ENCODE measurements around the gene UCK1.
"Not testable (repeated sequence)": the region's sequence is repeated elsewhere in the genome, so short reads cannot be mapped to it uniquely, and the experiment has no call there.

The UCK1 gene

DNA sequence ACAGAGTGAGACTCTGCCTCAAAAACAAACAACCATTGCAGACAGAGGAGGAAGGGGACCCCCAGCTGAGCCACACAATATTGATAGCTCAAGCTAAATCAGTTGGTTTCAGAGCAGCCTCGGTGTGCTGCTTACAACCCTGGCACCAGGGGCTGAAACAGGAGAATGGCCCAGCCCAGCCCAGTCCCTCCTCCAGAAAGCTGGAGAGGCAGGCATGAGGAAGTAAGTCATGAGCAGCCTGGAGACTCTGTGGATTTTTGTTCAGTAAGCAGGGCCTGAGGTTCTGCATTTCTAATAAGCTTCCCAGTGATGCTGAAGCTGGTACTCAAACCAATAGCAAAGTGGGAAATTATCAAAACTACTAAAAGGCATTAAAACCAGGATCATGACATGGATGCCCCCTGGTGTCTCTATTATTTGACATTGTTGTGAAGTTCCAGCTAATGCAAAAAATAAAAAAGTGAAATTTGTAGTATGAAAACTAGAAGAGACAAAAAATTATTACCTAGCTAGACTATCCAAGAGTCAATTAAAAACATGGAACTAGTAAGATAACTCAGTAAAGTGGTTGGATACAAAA, 28.4 kb upstream of the UCK1 start:
- no peaks in the 10 kb centered on the region for H3K9me3 Mint-ChIP-seq (ENCODE audit: low read depth)
- H3K36me3 Mint-ChIP-seq, result peaks cover 3% of the 10 kb centered on the region
- no peak overlapping the region for H3K27ac Mint-ChIP-seq
- H3K4me3 Mint-ChIP-seq, result no peak overlapping the region
- peaks cover 2% of the 10 kb centered on the region for H3K4me1 Mint-ChIP-seq (ENCODE audit: low read depth)
- peaks cover 6% of the 10 kb centered on the region for H3K27me3 Mint-ChIP-seq

DNA sequence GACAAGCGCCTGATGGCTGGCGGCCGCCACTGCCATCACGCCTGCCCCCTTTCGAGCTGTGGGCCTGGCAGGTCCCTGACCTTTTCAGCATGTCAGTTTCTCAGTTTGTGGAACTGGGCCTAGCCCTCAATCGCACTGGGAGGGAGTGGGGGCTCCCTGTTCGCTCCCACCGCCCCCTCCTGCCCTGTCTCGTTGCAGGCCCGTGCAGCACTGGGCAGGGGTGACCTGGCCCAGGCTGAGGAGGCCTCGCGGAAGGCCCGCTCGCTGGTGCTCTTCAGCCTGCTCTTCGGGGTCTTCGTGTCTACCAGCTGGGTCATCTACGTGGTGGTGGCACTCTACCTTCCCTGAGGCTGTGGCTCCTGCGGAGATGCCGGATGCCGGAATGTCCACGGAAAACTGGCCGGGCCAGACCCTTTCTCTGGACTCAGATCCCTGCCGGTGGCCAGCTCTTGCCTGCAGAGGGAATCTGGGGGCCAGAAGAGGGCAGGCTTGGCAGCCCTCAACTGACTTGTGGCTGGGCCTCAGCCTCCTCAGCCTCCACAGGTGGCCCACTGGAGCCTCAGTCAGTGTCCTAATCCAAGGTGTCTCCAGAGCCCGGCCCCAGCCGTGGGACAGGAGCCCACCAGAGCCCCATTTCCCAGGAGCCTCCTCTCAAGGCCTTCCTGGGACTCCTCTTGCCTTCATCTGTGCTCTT, 26.9 kb upstream of the UCK1 start:
- peaks cover 4% of the 10 kb centered on the region for H3K4me1 Mint-ChIP-seq (ENCODE audit: low read depth)
- H3K4me3 Mint-ChIP-seq, result no peak overlapping the region
- H3K27me3 Mint-ChIP-seq, result peaks cover 12% of the 10 kb centered on the region
- no peak overlapping the region for H3K27ac Mint-ChIP-seq
- peaks cover 3% of the 10 kb centered on the region for H3K36me3 Mint-ChIP-seq
- no peaks in the 10 kb centered on the region for H3K9me3 Mint-ChIP-seq (ENCODE audit: low read depth)

DNA sequence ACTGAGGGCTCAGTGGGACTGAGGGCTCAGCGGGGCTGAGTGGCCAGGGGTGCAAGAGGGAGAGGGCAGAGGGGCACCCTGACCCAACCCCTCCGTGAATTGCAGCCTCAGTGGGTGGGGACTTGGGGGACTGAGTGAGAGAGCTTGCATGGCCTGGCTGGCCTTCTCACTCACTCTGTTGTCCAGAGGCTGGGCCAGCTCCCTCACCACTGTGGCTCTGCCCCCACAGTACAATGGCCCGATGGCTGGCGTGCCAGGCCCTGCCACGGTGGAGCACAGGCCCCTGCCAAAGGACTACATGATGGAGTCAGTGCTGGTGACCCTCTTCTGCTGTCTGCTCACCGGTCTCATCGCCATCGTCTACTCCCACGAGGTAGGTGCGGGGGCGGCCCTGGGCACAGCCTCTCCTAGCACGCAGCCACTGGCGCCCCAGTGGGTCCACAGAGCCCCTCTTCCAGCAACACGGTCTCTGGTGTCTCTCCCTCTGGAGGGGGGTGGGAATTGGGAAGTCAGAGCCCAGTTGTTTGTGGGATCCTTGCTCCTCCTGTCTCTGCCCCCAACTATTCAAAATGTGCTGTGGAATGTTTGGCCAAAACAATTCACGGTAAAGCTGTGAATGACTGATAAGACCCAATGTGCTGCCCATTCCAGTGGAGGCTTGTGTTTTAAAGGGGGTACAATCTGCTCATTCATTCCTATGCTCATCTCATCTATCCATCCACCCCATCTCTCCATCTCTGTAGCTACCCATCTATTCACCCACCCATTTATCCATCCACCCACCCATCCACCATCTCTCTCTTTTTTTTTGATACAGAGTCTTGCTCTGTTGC, 25.0 kb upstream of the UCK1 start:
- H3K27me3 Mint-ChIP-seq, result peaks cover 15% of the 10 kb centered on the region
- H3K4me1 Mint-ChIP-seq (ENCODE audit: low read depth), result peaks cover 4% of the 10 kb centered on the region
- no peak overlapping the region for H3K27ac Mint-ChIP-seq
- H3K4me3 Mint-ChIP-seq, result no peak overlapping the region
- no peaks in the 10 kb centered on the region for H3K9me3 Mint-ChIP-seq (ENCODE audit: low read depth)
- peaks cover 3% of the 10 kb centered on the region for H3K36me3 Mint-ChIP-seq

DNA sequence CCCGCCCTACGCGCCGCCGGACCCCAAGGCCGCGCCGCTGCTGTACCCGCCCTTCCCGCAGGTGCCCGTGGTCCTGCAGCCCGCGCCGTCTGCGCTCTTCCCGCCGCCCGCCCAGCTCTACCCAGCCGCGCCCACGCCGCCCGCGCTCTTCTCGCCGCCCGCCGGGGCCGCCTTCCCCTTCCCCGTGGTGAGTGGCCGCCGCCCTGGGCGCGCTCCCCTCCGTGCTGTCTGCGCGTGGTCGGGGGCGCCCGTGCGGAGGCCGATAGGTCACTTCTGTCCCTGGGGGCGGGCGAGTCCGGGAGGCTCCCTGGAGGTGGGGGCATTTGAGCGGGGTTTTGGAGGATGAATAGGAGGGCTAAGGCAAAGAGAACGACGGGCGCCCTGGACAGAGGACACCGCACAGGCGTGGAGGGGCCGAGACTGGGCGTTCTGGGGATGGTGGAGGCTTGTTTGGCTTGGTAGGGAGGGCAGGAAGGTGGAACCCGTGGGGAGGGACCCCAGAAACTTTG, 23.8 kb upstream of the UCK1 start:
- H3K4me3 Mint-ChIP-seq, result peak overlapping the region; percentile 56
- H3K36me3 Mint-ChIP-seq, result peaks cover 3% of the 10 kb centered on the region
- H3K4me1 Mint-ChIP-seq (ENCODE audit: low read depth), result peaks cover 4% of the 10 kb centered on the region

DNA sequence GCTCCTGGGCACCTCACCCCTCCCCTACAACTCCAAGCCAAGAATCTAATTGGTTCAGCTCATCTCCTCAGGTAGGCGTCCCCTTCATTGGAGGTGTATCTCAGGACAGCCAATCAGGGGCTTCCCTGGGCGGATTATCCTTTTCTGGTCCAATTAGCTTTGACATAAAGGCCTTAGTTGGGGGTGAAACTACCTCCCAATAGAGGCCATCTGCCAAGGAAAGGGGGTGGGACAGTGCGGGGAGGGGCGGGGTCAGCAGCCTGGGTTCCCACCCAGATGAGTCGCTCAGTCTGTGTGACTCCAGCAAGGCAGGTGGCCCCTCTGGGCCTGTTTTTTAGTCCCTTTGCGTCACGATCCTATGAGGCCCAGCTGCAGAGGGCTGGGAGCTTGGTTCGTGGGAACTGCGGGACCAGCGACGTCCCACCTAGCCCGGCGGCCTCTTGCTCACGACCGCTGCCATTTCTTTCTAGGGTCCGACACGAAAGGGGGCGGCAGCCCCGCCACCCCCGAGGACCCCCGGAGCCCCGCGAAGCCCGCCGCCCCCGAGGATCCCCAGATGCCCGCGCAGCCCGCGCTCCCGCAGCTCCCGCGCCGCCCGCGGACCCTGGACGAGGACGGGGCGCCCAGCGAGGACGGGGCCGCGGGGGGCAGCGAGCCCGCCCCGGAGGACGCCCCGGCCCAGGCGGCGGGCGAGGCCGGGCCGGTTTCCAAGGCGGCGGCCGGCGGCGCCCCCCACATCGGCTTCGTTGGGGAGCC, 23.2 kb upstream of the UCK1 start:
- H3K4me3 Mint-ChIP-seq, result no peak overlapping the region
- H3K4me1 Mint-ChIP-seq (ENCODE audit: low read depth), result peaks cover 4% of the 10 kb centered on the region
- no peak overlapping the region for H3K27ac Mint-ChIP-seq
- H3K27me3 Mint-ChIP-seq, result peaks cover 25% of the 10 kb centered on the region
- no peaks in the 10 kb centered on the region for H3K9me3 Mint-ChIP-seq (ENCODE audit: low read depth)
- H3K36me3 Mint-ChIP-seq, result peaks cover 3% of the 10 kb centered on the region

More for the DNA sequence above, 23.8 kb upstream of the UCK1 start:
- Mint-ChIP-seq H3K27me3 (peaks cover 20% of the 10 kb centered on the region), H3K27ac (no peak overlapping the region), H3K9me3 (ENCODE audit: low read depth) (no peaks in the 10 kb centered on the region)

DNA sequence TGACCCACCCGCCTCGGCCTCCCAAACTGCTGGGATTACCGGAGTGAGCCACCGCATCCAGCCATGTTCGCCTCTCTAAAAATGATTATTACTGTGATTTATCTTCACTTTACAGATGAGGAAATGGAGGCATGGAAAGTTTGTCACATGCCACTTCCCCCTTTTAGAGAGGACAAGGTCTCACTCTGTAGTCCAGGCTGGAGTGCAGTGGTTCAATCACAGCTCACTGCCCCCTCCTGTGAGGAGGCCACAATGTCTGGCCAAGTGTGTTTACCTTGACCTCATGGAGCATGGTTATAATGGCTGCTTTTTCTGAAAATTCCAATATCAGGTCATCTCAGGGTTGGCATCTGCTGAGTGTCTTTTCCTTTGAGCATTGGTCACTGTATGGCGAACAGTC, 21.0 kb upstream of the UCK1 start:
- H3K4me1 Mint-ChIP-seq (ENCODE audit: low read depth), result peaks cover 13% of the 10 kb centered on the region
- no peaks in the 10 kb centered on the region for H3K9me3 Mint-ChIP-seq (ENCODE audit: low read depth)

DNA sequence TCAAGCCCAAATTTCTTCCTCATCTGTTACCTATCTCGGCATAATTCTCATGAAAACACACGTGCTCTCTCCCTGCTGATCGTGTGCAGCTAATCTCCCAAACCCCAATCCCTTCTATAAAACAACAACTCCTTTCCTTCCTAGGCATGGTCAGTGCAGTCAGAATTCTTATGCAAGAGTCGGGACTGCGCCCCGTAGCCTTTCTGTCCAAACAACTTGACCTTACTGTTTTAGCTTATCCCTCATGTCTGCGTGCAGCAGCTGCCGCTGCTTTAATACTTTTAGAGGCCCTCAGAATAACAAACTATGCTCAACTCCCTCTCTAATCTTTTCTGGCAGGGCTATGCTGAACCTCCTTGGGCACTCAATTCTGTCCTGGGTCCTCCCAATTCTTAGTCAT, 19.4 kb upstream of the UCK1 start:
- not testable (repeated sequence) for H3K36me3 Mint-ChIP-seq; H3K9me3 Mint-ChIP-seq (ENCODE audit: low read depth); H3K27ac Mint-ChIP-seq; H3K4me3 Mint-ChIP-seq
- peaks cover 43% of the 10 kb centered on the region for H3K27me3 Mint-ChIP-seq
- H3K4me1 Mint-ChIP-seq (ENCODE audit: low read depth), result peaks cover 19% of the 10 kb centered on the region

More for the DNA sequence above, 21.0 kb upstream of the UCK1 start:
- no peak overlapping the region for H3K4me3 Mint-ChIP-seq
- H3K36me3 Mint-ChIP-seq, result peaks cover 5% of the 10 kb centered on the region
- peaks cover 46% of the 10 kb centered on the region for H3K27me3 Mint-ChIP-seq
- H3K27ac Mint-ChIP-seq, result no peak overlapping the region

DNA sequence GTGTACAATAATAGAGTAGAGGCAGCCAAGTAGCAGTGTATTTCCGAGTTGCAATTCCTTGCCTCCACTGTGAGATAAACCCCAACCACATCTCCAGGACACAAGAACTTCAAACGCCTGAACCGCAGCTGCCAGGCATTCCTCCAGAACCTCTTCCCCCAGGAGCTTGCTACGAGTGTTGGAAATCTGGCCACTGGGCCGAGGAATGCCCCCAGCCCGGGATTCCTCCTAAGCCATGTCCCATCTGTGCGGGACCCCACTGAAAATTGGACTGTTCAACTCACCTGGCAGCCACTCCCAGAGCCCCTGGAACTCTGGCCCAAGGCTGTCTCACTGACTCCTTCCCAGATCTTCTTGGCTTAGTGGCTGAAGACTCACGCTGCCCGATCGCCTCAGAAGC, 18.1 kb upstream of the UCK1 start:
- not testable (repeated sequence) for H3K9me3 Mint-ChIP-seq (ENCODE audit: low read depth); H3K27ac Mint-ChIP-seq; H3K36me3 Mint-ChIP-seq
- peaks cover 17% of the 10 kb centered on the region for H3K4me1 Mint-ChIP-seq (ENCODE audit: low read depth)
- H3K4me3 Mint-ChIP-seq, result peak overlapping the region; percentile 2
- H3K27me3 Mint-ChIP-seq, result peaks cover 40% of the 10 kb centered on the region

DNA sequence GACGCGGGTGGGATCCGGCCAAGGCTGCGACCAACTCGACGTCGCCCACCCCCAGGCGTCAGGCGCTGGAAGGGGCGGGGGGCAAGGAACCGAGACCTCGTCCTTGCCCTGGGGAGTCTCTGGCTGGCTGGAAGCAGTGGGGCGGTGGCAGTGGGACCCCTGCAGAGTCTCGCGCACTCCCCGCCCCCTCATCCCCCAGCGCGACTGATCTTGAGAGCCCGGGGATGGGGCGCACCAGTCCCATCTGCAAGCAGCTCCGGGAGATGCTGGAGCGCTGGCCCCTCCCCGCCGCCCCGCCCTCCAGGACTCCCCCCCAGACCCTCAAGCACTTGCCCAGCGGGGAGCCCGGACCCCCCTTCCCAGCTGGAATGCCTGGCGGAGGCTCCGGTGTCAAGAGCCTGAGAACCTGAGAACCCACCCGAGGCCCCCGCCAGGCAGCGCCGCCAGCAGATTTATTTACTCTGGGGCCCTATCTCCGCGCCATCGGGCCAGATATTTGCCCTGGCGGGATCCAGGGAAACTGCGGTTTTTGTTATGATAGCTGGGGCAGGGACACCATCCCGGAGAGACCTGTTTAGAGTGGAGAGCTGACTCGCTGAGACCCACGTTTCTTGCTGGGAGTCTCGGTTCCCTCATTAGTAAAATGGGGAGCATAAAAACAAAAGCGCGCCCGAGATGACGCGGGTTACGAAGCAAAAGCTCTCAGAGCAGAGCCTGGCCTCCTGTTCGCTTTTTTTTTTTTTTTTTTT, 15.4 kb upstream of the UCK1 start:
- Mint-ChIP-seq H3K27ac (no peak overlapping the region), H3K36me3 (peaks cover 11% of the 10 kb centered on the region), H3K9me3 (ENCODE audit: low read depth) (peaks cover 8% of the 10 kb centered on the region), H3K27me3 (peaks cover 32% of the 10 kb centered on the region), H3K4me1 (ENCODE audit: low read depth) (peaks cover 15% of the 10 kb centered on the region), H3K4me3 (peak overlapping the region; percentile 80)

DNA sequence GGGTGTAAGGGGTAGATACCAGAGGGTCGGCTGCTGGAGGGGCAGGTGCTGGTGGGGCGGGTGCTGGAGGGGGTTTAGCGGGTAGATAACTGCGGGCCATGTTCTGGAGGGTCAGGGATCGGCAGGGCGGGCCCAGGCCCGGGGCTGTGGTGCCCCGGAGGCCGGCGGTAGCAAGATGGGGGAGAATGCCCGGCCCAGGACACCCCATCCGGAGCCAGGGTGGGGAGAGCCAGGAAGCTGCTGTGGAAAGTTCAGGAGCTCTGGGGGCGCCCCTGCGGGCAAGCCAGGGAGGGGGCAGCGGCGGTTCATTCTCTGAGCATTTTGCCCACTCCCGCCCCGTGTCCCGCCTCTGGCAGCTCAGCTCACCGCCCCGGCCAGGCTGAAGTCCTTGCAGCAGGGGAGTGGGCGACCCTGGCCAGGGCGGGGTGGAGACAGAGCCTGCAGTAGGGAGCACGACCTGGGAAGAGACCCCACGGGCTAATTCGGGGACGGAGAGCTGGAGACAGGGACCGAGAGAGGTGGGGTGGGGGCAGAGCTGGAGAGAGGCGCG, 14.8 kb upstream of the UCK1 start:
- peaks cover 11% of the 10 kb centered on the region for H3K36me3 Mint-ChIP-seq
- peaks cover 8% of the 10 kb centered on the region for H3K9me3 Mint-ChIP-seq (ENCODE audit: low read depth)
- H3K4me1 Mint-ChIP-seq (ENCODE audit: low read depth), result peaks cover 15% of the 10 kb centered on the region
- peaks cover 31% of the 10 kb centered on the region for H3K27me3 Mint-ChIP-seq
- H3K27ac Mint-ChIP-seq, result no peak overlapping the region
- H3K4me3 Mint-ChIP-seq, result peak overlapping the region; percentile 57

DNA sequence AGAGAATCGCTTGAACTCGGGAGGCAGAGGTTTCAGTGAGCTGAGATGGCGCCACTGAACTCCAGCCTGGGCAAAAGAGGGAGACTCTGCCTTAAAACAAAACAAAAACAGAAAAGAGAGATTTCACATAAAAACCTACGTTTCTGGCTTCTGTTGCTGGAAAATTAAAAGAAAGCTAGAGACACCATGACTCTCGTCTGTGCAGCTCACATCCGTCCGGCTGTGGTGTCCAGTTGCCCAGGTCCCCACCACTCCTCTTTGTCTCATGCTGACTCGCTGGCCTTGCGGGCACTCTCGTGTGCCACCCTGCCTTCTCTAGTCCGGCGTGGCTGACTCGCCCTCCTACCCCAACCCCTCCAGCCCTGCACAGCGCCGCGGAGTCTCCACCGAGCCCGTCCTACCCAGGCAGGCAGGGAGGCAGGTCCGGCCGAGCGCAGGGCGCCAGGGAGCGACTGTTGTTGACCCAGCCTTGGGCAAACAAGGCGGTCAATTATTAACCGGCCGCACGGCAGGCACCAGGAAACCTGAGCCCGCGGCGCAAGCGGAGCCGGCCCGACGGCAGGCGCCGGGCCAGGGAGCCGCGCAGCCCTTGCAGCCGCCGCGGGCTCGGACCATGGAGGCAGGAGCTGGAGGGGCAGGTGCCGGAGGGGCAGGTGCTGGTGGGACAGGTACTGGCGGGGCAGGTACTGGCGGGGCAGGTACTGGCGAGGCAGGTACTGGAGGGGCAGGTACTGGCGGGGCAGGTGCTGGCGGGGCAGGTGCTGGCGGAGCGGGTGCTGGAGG, 14.1 kb upstream of the UCK1 start, which contains the start of gene PRRT1B:
Gene PRRT1B (plus strand): TSS at position 521 of the 783 bp plus-strand sequence. CDS start 93 bp downstream, at position 614.
- H3K27ac Mint-ChIP-seq, result no peak within 1 kb of the TSS
- peak within 1 kb of the TSS; percentile 57 for H3K4me3 Mint-ChIP-seq
- peaks cover 11% of the 10 kb centered on the region for H3K36me3 Mint-ChIP-seq
- peaks cover 20% of the 10 kb centered on the region for H3K4me1 Mint-ChIP-seq (ENCODE audit: low read depth)
- peaks cover 8% of the 10 kb centered on the region for H3K9me3 Mint-ChIP-seq (ENCODE audit: low read depth)
- peaks cover 29% of the 10 kb centered on the region for H3K27me3 Mint-ChIP-seq

DNA sequence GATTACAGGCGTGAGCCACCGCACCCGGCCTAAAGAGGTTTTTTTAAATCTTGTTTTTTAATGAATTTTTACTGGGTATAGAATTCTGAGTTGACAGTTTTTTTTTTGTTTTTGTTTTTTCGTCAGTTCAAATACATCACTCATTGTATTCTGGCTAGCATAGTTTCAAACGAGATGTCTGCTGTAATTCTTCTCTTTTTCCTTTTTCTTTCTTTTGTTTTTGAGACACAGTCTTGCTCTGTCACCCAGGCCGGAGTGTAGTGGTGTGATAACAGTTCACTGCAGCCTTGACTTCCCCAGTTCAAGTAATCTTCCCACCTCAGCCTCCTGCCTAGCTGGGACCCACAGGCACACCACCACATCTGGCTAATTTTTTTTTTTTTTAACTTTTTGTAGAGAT, 12.1 kb upstream of the UCK1 start:
- Mint-ChIP-seq H3K9me3 (ENCODE audit: low read depth) (peaks cover 8% of the 10 kb centered on the region), H3K27ac (no peak overlapping the region), H3K4me3 (no peak overlapping the region), H3K36me3 (peaks cover 10% of the 10 kb centered on the region), H3K27me3 (peaks cover 11% of the 10 kb centered on the region), H3K4me1 (ENCODE audit: low read depth) (peaks cover 26% of the 10 kb centered on the region)

DNA sequence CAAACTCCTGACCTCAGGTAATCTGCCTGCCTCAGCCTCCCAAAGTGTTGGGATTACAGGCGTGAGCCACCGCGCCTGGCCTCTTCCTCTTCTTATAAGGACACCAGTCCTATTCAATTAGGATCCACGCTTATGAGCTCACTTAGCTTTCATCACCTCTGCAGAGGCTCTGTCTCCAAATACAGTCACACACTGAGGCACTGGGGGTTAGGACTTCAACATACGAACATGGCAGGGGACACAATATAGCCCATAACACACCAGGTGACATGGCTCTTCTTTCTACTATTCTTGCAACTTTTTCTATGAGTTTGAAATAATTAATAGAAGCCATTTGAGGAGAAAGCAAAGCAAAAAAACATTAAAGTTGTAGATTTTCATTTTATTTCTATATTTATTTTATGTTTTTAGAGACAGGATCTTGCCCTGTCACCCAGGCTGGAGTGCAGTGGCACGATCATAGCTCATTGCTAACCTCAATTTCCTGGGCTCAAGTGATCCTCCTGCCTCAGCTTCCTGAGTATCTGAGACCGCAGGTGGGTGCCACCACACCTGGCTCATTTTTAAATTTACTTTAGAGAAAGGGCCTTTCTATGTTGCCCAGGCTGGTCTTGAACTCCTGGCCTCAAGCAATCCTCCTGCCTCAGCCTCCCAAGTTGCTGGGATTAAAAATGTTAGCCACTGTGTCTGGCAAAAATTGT, 8.3 kb upstream of the UCK1 start:
- Mint-ChIP-seq H3K27ac (no peak overlapping the region), H3K4me1 (ENCODE audit: low read depth) (peaks cover 33% of the 10 kb centered on the region), H3K9me3 (ENCODE audit: low read depth) (peaks cover 8% of the 10 kb centered on the region), H3K36me3 (peaks cover 8% of the 10 kb centered on the region), H3K27me3 (no peaks in the 10 kb centered on the region), H3K4me3 (no peak overlapping the region)
